ENCODE measurements around the gene TMX2.

Gene TMX2

DNA sequence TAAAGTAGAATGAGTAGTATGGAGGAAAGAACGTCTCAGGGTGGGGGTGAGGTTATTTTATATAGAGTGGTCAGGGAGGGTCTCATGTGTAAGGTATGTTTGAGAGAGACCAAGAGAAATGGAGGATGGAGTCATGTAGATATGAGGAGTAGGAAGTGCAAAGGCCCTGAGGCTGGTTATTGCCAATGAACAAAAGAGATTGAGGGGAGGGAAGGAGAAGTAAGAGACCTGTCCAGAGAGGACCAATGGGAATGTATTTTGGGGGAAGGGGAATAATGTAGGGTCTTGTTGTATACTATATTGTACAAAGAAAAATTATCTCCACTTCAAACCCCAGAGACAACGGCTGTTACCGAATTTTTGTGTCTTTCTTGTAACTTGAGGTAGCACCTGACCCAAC, 59.0 kb downstream of the TMX2 start:
- DNase-seq = no peak

- DNase-seq = no peak
Observed at GRCh38 chr11:57772562-57772961, 60.2 kb downstream of the TMX2 start.

- DNase-seq = no peak
Observed at GRCh38 chr11:57773026-57773598, 60.7 kb downstream of the TMX2 start.

- DNase-seq = no peak
Observed at GRCh38 chr11:57775491-57775890, 63.1 kb downstream of the TMX2 start.

GRCh38 chr11:57776031-57776521, 63.7 kb downstream of the TMX2 start:
- DNase-seq = no peak

DNA sequence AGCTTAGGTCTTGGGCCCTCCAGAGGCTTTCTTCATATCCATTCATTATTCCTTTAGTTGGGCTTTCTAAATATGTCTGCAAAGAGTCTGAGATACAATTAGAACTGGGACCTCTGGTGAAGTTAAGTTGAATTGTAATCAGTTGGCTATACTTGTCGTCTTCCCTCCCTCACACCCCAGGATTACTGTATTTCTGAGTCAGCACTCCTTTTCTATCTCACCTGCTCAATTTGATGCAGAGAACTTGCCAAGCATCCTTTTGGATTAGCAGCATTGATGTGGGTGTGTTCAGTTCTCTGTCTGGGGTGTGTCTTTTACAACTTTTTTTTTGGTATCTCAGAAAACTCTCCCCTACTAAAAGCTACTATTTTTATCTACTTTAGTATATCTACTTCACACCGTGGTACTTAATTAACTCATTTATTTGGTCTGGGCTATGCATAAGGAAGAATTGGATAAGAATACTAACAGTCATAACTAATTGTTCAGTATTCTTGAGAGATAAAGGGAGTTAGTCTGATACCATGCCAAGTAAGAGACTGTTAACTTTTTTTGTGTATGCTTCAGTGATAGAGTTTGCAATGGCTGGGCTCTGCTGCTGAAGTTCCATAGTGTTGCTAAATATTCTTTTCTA, 64.3 kb downstream of the TMX2 start:
- no peak for DNase-seq

GRCh38 chr11:57777969-57778317, 65.5 kb downstream of the TMX2 start:
- DNase-seq = no peak

GRCh38 chr11:57778318-57779037, 66.1 kb downstream of the TMX2 start:
- DNase-seq = no peak

DNA sequence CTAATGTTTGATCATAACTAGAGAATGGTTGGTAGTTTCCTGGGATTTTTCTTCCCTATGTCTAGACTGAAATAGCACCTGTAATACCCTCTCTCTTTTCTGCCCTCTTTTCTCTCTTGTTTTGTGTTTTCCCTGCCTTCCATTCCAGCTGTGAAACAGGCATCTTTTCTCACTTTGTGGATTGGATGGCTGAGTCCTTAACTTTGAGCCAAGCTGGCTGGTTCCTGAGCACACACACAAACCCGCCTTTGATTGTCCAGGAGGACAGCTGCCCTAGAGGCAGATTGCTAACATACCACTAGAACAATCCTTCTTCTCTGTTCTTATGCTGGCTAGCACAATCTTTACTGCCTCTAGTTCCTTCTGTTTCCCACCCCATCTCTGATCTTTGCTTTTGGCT, 66.9 kb downstream of the TMX2 start:
- no peak for DNase-seq

GRCh38 chr11:57781529-57781943, 69.1 kb downstream of the TMX2 start:
- no peak for DNase-seq

GRCh38 chr11:57785072-57785471, 72.7 kb downstream of the TMX2 start:
- DNase-seq = no peak

DNA sequence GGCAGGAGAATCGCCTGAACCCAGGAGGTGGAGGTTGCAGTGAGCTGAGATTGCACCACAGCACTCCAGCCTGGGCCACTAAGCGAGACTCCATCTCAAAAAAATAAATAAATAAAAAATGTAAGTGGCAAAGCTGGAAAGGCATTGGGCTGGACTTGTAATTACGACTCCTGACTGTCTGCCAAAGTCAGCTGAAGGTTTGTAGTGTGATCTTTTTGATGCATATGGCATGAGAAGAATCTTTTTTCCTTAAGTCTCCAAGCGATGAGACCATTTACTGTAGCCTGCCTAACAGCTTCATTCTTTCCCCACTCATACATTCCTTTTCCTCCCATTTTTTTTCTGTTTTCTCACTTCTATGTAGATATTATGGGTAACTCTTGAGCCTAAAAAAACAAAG, 74.0 kb downstream of the TMX2 start:
- DNase-seq = no peak

GRCh38 chr11:57787006-57787604, 74.7 kb downstream of the TMX2 start:
- no peak for DNase-seq

DNA sequence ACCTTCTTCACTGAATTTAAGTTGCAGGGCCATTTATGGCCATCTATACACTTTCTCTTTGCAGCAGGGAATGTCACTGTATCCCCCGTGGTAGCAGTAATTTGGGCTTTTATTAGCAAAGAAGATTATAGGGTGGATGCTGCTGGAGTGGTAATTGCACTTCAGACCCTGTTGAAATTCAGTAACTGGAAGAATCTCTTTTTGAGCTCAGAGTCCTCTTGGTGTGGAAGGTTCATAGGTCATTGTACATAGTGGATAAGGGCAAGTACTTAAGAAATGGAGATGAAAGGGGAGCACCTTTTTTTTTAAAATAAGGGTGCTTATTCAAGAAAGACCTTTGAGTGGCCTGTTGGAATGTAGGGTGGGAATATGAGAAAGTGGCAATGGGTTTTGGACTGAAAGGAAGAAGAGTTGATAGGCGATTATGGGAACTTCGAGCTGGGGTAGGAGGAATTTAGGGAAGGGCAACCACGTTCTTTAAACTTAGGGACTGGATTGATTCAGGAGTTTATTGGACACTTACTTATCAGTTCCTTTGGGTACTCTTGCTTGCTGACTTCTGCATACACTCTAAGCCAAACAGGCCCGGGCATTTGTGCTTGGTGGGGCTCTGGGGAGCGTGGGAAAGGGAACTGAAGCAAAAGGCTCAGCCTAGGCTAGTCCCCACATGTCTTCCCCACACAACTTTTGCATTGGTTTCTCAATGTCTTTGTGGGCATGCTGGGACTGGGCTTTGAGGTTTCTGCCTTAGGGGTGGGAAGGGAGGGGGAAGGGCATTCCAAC, 75.7 kb downstream of the TMX2 start:
- DNase-seq = no peak

DNA sequence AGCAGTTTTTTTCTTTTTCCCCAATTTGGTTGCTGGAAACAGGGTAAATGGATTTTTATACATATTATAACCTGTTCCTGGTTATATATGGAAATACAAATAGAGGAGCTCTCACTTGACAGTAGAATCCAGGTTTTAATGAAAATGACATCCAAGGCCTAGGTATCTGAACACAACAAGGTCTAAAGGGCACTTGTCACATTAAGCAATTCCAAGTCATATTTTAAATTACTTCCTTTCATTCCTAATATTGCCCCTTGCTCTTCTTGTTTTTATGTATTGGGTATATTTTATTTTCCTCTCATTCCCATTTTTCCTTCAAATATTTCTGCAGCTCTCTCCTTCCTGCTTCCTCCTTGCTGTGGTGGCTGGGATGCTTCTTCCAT, 76.3 kb downstream of the TMX2 start:
- DNase-seq = no peak
